ENCODE measurements around the gene MAN2C1.
"Not testable (repeated sequence)": the region's sequence is repeated elsewhere in the genome, so short reads cannot be mapped to it uniquely, and the experiment has no call there.

The MAN2C1 gene

DNA sequence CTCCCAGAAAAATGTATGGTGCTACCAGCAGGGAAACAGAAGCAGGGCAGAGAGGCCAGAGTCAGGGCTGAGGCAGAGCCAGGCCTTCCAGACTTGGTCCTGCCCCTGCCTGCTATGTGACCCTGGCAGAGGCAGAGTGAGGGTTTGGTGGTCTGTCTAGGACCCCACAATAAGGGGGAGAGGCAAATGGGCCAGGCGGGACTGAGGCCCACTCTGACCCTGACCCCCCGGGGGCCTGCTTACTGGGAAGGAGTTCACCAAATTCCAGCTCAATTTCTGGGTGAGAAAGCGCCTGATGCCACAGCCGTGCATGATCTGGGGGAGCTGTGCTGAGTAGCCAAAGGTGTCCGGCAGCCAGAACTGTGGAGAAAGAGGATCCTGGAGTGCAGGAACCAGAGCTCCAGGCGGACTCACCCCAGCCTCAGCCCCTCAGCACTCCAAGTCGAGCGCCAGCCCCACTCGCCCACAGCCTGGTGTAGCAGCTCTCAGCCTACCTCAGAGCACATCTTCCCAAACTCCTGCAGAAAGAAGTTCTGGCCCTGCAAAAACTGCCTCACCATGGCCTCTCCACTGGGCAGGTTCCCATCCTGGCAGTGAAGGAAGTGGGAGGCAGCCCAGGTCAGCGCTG, 6.9 kb downstream of the MAN2C1 start:
- no peak for DNase-seq (ENCODE audit: low read depth)

DNA sequence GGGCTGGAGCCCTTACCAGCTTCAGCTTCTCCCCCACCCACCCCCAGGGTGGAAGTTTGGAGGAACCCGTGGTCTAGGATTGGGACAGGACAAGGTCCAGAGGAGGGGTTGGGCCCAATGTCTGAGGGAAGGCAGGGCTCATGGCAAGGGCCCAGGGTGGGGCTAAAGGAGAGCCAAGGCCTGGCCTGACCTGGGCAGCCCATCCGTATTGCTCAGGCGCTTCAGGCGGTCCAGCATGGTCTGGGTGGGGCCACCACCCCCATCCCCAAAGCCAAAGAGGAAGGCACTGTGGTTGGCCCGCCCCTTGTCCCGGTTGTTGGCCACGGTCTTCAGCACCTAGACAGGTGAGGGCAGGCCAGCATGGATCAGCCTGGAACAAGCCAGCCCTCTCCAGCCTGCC, 7.6 kb downstream of the MAN2C1 start:
- no peak for DNase-seq (ENCODE audit: low read depth)

DNA sequence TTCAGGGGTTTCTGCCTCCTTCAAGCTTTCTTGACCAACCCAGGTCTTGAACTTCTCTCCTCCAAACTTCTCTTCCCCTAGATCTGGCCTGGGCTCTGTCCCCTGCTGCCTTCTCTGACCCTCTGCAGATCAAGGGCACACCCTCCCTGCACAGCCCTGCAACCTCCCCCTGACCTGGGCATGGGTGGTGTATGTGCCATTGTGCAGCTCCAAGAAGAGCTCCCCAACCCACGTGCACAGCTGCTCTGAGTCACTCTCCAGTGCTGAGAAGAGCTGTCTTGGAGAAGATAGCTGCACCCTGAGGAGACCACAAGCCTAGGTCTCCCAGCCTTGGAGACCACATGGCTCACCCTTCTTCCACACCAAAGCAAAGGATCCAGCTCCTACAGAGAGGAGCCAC, 8.0 kb downstream of the MAN2C1 start:
- no peak for DNase-seq (ENCODE audit: low read depth)

DNA sequence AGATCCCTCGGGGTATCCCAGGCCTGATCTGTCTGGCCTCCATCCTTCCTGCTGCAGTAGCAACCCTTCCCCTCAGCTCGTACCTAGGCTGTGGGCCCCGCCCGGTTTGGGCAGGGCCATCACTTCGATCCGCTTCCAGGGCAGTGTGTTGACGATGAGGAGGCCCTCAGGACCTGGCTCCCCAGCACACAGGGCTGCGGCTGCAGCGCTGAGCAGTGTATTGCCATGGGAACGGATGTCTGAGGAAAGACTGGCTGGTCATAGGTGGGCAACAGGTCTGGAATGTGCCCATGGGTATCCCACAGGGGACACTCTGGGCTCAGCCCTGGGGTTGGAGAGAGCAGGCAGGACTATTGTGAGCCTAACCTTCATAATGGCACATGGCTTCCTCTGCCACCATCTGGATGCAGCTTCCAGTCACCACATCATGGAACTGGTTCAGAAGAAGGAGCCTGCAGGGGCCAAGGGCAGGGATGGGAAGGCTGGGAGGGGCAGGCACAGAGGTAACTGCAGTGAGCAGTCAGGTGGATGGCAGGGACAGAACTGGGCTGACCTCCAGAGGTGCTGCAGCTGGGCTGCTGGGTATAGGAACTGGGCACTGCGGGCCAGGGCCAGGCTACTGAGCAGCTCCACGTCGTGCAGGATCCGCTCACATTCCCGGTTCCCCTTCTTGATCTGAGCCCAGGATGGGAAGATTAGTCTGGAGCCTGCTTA, 8.7 kb downstream of the MAN2C1 start:
- DNase-seq (ENCODE audit: low read depth), result no peak

DNA sequence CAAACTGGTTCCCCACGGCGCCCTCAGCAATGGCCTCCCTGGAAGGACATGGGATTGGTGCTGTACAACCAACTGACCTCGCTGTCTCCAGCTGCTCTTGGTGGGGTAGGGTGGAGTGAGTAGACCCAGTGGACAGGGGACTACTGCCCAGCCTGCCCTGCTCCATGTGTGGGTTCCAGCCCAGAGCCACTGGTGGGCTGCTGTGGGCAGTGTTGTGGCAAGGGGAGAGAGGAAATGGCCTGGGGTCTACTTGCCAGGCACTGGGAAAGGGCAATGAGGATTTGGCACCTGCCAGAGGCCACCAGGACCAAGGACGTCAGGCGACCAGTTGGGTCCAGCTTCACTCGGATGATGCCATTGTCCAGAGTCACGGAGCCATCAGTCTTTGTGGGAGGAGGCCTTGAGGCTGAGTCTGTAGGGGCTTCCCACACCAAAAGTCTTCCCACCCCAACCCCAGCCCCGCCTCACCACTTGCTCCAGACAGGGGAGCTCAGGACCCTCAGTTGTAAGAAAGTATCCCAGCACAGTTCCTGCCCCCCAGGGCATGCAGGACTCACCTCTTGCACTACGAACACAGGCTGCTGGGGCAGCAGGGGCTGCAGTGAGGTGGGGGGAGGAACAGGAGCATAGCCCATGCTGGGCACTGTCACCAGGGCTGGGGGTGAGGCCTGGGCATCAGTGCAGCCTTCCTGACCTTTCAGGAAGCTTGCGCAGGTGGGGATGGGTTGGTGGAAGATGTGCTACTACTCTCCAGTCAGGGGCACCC, 9.5 kb downstream of the MAN2C1 start:
- no peak for DNase-seq (ENCODE audit: low read depth)

DNA sequence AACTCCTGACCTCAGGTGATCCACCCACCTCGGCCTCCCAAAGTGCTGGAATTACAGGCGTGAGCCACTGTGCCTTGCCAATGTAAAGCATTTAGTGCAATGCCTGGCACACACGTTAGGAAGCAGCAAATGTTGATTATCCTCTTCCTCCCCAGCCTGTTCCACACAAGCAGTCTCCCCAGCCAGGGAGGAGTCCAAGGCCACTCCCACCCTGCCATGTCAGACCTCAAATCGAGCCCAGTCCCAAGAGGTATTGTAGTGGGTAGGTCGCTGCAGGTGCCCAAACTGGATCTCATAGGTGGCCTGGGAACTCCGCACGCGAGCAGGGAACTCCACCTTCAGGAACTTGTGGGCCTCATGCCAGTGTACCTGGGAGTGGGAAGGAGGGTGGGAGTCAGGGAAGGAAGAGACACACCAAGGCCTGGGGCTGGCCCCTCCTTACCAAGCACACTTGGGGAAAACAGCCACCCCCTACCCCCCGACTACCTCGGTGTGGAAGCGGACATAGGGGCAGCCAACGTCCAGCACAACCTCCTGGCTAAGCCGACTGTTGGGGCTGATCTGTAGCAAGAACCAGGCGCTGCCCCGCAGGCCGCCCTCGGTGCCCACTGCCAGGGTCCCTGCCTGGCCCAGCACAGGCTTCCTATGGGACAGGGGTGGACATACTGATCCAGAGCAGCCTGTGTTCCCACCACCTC, 10.3 kb downstream of the MAN2C1 start:
- DNase-seq (ENCODE audit: low read depth), result no peak

DNA sequence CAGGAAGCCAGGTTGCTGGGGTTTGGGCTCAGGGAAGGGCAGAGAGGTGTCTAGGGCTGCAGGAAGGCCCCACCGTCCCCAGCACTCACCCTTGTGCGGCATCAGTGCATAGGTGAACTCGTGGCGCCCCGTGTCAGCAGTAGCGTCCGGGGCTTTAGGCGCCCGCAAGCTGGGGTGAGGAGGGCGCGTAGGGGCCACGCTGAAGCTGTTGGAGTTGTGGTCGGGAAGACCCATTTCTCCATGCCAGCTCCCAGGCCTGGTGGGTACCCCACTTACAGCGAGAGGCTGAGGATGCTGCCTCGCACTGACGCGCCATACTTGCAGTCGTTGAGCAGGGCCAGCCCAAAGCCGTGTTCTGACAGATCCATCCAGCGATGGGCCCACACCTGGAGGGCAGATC, 11.9 kb downstream of the MAN2C1 start:
- DNase-seq (ENCODE audit: low read depth), result no peak

DNA sequence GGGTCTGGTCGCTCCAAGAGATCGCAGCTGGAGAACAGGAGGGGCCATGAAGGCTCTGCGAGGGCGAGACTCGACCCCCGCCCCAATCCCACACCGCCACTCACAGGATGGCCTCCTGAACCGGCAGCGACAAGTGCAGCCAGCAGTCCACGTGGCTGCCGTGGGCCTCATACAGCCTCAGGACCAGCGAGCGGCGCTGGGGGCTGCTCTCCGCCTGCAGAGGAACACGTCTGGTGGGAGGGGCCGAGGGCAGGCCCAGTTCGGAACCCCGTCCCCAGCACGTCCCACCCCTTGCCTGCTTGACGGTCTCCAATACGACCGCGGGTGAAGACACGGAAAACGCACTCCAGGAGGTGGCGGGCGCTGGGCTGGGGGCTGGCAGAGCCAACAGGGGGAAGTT, 12.4 kb downstream of the MAN2C1 start:
- no peak for DNase-seq (ENCODE audit: low read depth)

DNA sequence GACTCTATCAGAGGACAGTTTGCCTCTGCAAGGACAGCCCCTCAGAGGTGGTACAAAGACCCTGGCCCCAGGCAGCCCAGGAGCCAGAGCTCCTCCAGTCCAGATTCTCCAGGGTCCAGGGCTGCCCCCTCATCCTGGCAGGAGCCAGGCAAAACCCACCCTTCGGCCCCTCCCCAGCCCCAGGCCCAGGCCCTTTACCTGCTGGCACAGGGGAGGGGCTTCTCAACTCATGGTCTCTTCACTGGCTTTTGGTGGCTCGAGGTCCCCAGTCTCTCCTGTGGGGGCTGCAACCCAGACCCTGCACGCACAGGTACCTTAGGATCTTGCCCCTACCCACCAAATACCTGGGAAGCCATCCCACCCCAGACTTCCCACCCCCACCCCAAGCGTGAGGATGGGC, 13.0 kb downstream of the MAN2C1 start:
- no peak for DNase-seq (ENCODE audit: low read depth)

DNA sequence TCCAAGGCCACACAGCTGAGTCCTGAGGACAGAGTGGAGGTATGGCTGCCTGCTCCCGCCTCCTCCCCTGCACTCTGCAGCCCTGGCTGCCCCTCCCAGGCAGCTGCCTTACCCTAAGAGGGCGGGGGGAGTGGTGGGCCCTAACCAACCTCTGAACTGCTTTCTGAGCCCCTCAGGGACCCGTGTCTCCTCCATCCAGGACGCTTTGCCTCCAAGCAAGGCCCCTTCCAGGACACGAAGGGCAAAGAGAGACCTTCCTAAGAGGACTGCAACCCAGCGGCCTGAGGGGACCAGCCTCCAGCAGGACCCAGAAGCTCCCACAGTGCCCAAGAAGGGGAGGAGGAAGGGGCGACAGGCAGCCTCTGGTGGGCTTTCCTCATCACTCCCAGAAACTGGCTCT, 14.0 kb downstream of the MAN2C1 start:
- DNase-seq (ENCODE audit: low read depth), result no peak

DNA sequence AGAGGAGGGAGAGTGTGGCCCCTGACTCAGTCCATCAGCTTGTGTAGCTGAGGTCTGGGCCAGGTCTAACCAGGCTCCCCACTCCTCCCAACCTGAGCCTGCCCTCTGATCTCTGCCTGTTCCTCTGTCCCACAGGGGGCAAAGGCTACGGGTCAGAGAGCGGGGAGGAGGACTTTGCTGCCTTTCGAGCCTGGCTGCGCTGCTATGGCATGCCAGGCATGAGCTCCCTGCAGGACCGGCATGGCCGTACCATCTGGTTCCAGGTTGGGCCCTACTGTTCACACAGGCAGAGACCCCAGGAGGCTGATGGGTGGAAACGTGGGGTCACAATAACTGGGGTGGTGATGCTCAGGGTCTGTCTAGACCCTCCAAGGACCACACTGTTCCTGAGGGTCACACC, 14.8 kb downstream of the MAN2C1 start:
- DNase-seq (ENCODE audit: low read depth), result no peak

DNA sequence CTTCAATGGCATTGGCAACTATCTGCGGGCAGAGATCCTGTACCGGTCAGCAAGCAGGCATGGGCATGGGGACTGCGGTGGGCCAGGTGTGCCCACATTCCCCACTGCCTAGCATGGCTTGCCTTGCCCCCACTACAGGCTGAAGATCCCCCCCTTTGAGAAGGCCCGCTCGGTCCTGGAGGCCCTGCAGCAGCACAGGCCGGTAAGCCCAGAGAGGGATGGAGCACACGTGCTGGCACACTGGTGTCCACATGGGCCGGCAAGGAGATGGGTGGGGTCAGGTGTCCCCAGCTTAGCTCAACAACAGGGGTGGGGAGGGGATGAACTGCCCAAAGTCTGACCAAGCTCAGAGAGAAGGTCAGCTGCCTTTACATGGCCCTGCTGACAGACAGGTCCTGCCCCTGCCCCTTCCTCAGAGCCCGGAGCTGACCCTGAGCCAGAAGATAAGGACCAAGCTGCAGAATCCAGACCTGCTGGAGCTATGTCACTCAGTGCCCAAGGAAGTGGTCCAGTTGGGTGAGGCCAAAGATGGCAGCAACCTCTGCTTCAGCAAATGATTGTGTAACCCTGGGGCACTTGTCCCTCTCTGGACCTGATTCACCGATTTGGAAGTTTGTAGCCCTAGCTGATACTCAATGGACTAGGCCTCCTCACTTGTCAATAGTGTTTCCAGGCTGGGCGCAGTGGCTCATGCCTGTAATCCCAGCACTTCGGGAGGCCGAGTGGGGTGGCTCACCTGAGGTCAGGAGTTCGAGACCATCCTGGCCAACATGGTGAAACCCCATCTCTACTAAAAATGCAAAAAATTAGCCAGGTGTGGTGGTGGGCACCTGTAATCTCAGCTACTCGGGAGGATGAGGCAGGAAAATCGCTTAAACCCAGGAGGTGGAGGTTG, 16.0 kb downstream of the MAN2C1 start:
- DNase-seq (ENCODE audit: low read depth), result no peak

DNA sequence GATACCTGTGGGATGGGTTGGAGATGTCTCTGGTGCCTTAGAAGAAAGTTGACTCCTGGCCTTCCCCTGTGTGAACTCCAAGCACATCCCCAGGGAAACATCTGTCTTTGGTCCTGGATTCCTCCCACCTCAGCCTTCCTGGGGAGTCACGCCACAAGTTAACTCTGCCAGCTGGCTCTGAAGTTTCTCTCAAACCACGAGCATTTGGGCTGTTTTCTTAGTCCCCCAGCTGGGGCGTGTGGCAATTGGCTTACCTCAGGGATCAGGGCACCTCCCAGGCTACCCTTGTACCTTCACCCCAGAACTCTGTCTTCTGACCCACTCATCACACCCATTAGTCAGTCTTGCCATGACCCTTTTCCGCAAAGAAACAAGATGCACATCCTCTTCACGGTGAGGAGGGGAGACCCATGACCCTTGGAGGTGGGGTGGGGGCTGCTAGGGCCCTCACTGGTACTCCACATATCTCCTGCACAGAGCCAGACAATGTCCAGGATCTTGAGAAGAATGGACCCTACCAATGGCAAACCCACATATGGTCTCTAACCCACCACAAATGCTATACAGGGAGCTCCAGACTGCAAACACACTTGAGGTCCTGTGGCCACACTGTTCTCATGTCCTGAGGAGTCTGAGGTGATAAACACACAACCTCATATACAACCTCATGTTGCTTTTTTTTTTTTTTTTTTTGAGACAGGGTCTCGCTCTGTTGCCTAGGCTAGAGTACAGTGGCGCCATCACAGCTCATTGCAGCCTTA, 17.6 kb downstream of the MAN2C1 start:
- DNase-seq (ENCODE audit: low read depth), result no peak

DNA sequence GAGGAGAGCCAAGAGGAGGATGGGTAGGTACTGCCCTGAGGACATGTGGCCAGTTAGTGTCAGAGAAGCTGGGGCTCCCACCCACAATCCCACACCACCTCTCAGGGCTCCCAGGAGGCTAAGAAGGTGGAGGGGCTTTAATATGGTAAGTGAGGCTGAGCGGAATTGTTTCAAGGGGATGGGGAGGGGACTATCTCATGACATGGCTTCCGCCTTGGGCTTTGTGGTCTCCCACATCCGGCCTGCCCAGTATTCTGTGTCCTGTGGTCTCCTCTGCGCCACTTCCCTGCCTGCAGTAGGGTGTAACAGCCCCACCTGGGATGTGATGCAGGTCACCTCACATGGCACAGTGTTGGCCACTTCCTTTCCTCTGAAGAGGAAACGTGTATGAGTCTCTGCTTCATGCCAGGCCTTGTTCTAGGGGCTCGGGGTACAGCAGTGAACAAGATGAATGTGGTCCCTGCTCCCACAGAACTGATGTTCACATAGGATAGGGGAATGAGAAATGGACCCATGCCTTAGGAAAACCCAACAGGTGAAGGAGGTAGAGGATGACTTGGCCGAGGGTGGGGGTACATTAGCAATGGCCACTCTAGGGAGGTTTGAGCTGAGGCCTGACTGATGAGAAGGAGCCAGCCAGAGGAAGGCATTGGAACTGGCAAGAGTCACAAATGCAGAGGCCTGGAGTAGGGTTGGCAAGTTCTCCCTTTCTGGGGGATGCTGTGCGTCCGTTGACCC, 18.4 kb downstream of the MAN2C1 start:
- no peak for DNase-seq (ENCODE audit: low read depth)

DNA sequence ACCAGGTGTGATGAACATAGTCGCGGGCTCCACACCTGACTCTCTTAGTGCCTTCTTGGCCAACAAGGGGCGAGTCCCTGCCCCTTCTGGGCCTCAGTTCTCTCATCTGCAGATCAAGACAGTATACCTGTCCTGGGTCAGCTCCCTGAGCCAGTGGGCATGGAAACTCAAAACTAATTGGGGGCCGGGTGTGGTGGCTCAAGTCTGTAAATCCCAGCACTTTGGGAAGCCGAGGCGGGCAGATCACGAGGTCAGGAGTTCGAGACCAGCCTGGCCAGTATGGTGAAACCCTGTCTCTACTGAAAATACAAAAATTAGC, 19.1 kb downstream of the MAN2C1 start:
- not testable (repeated sequence) for DNase-seq (ENCODE audit: low read depth)

DNA sequence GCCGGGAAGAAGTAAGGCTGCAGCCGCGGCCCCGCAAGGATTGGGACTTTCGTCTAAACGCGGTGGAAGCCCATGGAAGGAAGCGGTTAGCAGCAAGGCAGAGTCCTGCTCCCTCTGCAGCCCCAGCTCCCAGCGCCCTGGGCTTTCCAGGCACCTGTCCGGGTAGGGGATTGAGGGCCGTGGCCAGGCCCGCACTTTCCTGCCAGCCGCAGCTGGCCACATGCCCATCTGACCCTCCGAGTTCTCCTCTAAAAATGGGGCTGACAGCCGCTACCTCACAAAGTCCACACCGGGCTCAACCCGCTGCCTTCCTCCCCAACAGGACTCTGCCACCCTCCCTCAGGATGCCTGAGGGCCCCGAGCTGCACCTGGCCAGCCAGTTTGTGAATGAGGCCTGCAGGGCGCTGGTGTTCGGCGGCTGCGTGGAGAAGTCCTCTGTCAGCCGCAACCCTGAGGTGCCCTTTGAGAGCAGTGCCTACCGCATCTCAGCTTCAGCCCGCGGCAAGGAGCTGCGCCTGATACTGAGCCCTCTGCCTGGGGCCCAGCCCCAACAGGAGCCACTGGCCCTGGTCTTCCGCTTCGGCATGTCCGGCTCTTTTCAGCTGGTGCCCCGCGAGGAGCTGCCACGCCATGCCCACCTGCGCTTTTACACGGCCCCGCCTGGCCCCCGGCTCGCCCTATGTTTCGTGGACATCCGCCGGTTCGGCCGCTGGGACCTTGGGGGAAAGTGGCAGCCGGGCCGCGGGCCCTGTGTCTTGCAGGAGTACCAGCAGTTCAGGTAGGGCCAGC, 19.7 kb downstream of the MAN2C1 start:
- DNase-seq (ENCODE audit: low read depth), result no peak

DNA sequence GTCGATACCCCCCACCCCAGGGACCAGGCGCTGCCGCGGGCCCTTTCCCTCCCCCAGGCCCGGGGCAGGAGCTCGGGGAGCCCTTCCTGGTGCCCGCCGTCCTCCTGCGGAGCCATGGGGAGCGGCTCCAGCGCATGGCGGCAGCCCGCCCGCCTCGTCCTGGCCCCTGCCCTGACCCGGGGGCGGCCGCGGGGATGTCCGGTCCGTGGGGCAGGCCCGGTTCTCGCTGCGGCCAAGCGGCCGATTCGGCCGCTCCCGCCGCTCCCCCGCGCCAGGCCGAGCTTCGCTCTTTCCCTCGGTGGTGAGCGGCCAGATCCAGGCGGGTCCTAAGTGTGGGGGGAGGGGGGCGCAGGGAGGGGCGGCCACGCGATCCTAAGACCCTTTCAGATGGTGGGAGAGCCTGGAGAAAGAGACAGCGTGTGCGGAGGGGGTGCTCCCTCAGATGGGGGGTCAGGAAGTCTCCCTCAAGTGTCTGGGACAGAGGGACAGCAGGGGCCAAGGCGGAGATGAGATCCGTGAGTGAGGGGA, 20.3 kb downstream of the MAN2C1 start:
- no peak for DNase-seq (ENCODE audit: low read depth)

DNA sequence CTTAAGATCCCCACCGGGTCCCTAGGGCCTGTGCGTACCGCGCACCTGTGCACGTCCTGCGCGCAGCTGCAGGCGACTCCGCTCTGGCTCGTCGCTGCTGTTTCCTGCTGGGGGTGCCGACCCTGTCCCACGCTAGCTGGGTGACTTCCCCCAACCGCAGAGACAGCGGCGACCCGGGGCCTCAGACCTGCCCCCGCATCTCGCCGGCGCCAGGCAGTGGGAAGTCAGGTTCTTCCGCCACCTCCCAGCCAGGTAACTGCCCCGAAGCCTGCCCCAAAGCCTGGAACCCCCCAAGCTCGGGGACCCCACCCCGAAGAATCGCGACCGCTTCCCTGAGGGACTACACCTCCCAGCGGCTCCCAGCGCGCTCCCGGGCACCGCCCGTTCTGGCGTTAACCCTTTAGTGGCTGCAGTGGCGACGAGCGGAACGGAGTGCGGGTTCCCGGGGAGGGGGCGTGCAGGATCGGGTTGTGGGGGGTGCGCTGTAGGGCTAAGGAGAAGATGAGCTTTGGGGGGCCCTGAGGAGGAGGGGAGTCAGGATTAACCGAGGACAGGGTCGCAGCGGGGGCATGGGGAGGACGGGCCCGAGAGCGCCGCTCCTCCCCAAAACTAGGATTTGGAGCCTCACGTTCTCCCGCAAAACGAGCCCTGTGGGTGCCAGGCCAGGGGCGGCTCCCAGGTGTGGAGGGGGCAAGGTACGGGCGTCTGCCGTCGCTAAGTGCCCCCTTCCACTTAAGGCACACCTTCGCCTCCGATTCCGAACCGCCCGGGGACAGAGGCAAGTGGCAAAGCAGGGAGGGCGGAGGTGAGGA, 21.0 kb downstream of the MAN2C1 start:
- DNase-seq (ENCODE audit: low read depth), result no peak

Measured in fibroblast of gingiva (primary cell).